ENCODE measurements around the gene SEZ6.

GRCh38 chr17:28918295-28918694 lies 87.5 kb downstream of the SEZ6 start:
- TF ChIP-seq POLR2A (IDR thresholded peaks at IDR 0.05): no peak
- no peak for TF ChIP-seq CTCF (IDR thresholded peaks at IDR 0.05)
